IMR-90 (cell line): ENCODE measurements around the gene TP53I11. TPM values are rescaled to one million over a fixed set of nuclear protein-coding genes. Genes with fewer than 3 reads are reported as not detected.

Experiments
- ATAC-seq: fragments of 200-7000 bp; cut with Tn5 transposase; 2 replicates; pipeline ENCODE4 v1.9.1; 2020; ENCODE audit warnings: low read depth, mild to moderate bottlenecking, moderate library complexity
- BruUV-seq: library from RNA; stranded (reverse); fragments of 400-500 nt; replicated peaks from 2 replicates; lab custom pipeline; 2021; lab: Mats Ljungman, UMichigan
- CTCF ChIA-PET: fragments of 300-600 bp; formaldehyde crosslinking; extraction: SDS; loops from one replicate; lab custom pipeline; 2021; ENCODE audit warnings: antibody characterized with exemption; lab: Yijun Ruan, JAX
- POLR2A ChIA-PET: fragments of 300-600 bp; sonication (Branson Sonifier 250); formaldehyde crosslinking; loops from one replicate; lab custom pipeline; 2022; ENCODE audit warnings: antibody characterized with exemption; ENCODE audit not compliant: unreplicated experiment; lab: Charles Lee
- DNase-seq: peaks from one replicate; pipeline ENCODE4 v3.0.0; 2013
- H2AFZ ChIP-seq: replicated peaks from 2 replicates; pipeline ENCODE3; 2013; ENCODE audit warnings: low read length, mild to moderate bottlenecking; ENCODE audit not compliant: poor library complexity
- H2AK5ac ChIP-seq: 2 replicates; pipeline ENCODE4 v1.6.1; 2013; ENCODE audit warnings: low read depth, low read length, inconsistent platforms
- H2AK9ac ChIP-seq: replicated peaks from 2 replicates; pipeline ENCODE3; 2013; ENCODE audit warnings: mild to moderate bottlenecking, low read depth, low read length, moderate library complexity; ENCODE audit not compliant: poor library complexity
- H2BK120ac ChIP-seq: 2 replicates; pipeline ENCODE4 v1.6.1; 2013; ENCODE audit warnings: low read depth, low read length, inconsistent platforms
- H2BK15ac ChIP-seq: 3 replicates; pipeline ENCODE4 v1.6.1; 2013; ENCODE audit warnings: low read depth, low read length, inconsistent platforms
- H2BK20ac ChIP-seq: 2 replicates; pipeline ENCODE4 v1.6.1; 2013; ENCODE audit warnings: low read depth, mild to moderate bottlenecking, inconsistent platforms, low read length, moderate library complexity
- H2BK5ac ChIP-seq: 2 replicates; pipeline ENCODE4 v1.6.1; 2013; ENCODE audit warnings: mild to moderate bottlenecking, low read depth, low read length, inconsistent platforms; ENCODE audit not compliant: poor library complexity, severe bottlenecking
- H3K14ac ChIP-seq: replicated peaks from 2 replicates; pipeline ENCODE4 v1.6.1; 2013; ENCODE audit warnings: low read depth, low read length, inconsistent platforms
- H3K18ac ChIP-seq: 2 replicates; pipeline ENCODE4 v1.6.1; 2013; ENCODE audit warnings: low read depth, low read length, control low read depth
- H3K23ac ChIP-seq: 2 replicates; pipeline ENCODE4 v1.6.1; 2013; ENCODE audit warnings: low read depth, low read length, inconsistent platforms
- H3K27ac ChIP-seq: 2 replicates; pipeline ENCODE4 v1.5.1; 2013; ENCODE audit warnings: mild to moderate bottlenecking, control low read depth, low read length; ENCODE audit not compliant: insufficient read depth
- H3K27me3 ChIP-seq: 2 replicates; pipeline ENCODE4 v1.6.1; 2013; ENCODE audit warnings: low read length; ENCODE audit not compliant: control insufficient read depth, insufficient read depth
- H3K36me3 ChIP-seq: 2 replicates; pipeline ENCODE4 v1.6.1; 2013; ENCODE audit warnings: low read length, mixed read lengths; ENCODE audit not compliant: control insufficient read depth, insufficient read depth
- H3K4ac ChIP-seq: 2 replicates; pipeline ENCODE4 v1.6.1; 2013; ENCODE audit warnings: low read depth, low read length, inconsistent platforms
- H3K4me1 ChIP-seq: 2 replicates; pipeline ENCODE4 v1.6.1; 2013; ENCODE audit warnings: low read length, mixed read lengths; ENCODE audit not compliant: control insufficient read depth, insufficient read depth
- H3K4me2 ChIP-seq: 2 replicates; pipeline ENCODE4 v1.6.1; 2013; ENCODE audit warnings: low read depth, mild to moderate bottlenecking, control low read depth, low read length, moderate library complexity
- H3K4me3 ChIP-seq: 2 replicates; pipeline ENCODE4 v1.5.1; 2013; ENCODE audit warnings: low read depth, mild to moderate bottlenecking, control low read depth, low read length, moderate library complexity; ENCODE audit not compliant: insufficient read depth
- H3K56ac ChIP-seq: 2 replicates; pipeline ENCODE4 v1.6.1; 2013; ENCODE audit warnings: low read length, inconsistent platforms; ENCODE audit not compliant: insufficient read depth; ENCODE audit errors: extremely low read depth
- H3K79me1 ChIP-seq, 2 experiments: 2 replicates each; pipeline ENCODE4 v1.6.1; 2013; ENCODE audit warnings: low read length in 2 of 2, inconsistent platforms in 1 of 2, low read depth in 1 of 2
- H3K9ac ChIP-seq: 2 replicates; pipeline ENCODE4 v1.6.1; 2013; ENCODE audit warnings: low read depth, low read length, control low read depth
- H3K9me1 ChIP-seq: 2 replicates; pipeline ENCODE4 v1.6.1; 2013; ENCODE audit warnings: low read length, inconsistent platforms; ENCODE audit not compliant: insufficient read depth
- H3K9me3 ChIP-seq: 2 replicates; pipeline ENCODE4 v1.6.1; 2013; ENCODE audit warnings: low read length; ENCODE audit not compliant: control insufficient read depth, insufficient read depth
- H4K20me1 ChIP-seq: 2 replicates; pipeline ENCODE4 v1.6.1; 2013; ENCODE audit warnings: low read length, inconsistent platforms; ENCODE audit not compliant: insufficient read depth
- H4K5ac ChIP-seq: 2 replicates; pipeline ENCODE4 v1.6.1; 2013; ENCODE audit warnings: mild to moderate bottlenecking, low read depth, low read length, control low read depth
- H4K8ac ChIP-seq, 2 experiments: 2 replicates each; pipeline ENCODE4 v1.6.1; 2013; ENCODE audit warnings: low read depth in 2 of 2, low read length in 2 of 2, control low read depth in 1 of 2, inconsistent platforms in 1 of 2
- H4K91ac ChIP-seq: 2 replicates; pipeline ENCODE4 v1.6.1; 2013; ENCODE audit warnings: low read depth, low read length, inconsistent platforms; ENCODE audit not compliant: insufficient read depth
- BHLHE40 ChIP-seq: fragments of 150-350 bp; IDR thresholded peaks from 2 replicates; pipeline ENCODE4 v1.6.1; 2016; ENCODE audit warnings: mild to moderate bottlenecking, low read depth, low read length
- CHD1 ChIP-seq: IDR thresholded peaks from 2 replicates; pipeline ENCODE4 v1.6.1; 2012; ENCODE audit warnings: low read depth, low read length, improper control_type of control experiment
- WGBS, 2 experiments: methylation state at CpG; one replicate each; pipeline versions ENCODE4 v1.1.5 to v1.1.7; 2013; ENCODE audit warnings: missing lambda C conversion rate in 2 of 2; ENCODE audit not compliant: insufficient read length in 1 of 2; ENCODE audit errors: extremely low coverage in 2 of 2; 5-methylcytosine and 5-hydroxymethylcytosine counted together
- dilution Hi-C: fragments of 300-500 bp; cut with HindIII; formaldehyde crosslinking; loops from one replicate; pipeline ENCODE4 v1.14.3; 2018; ENCODE audit warnings: low sequenced_read_pairs; ENCODE audit not compliant: unreplicated experiment
- in situ Hi-C: fragments of 300-500 bp; cut with MboI; formaldehyde crosslinking; loops from 3 replicates; pipeline ENCODE4 v1.14.3; 2019; ENCODE audit warnings: low sequenced_read_pairs, inconsistent platforms, mixed read lengths
- intact Hi-C: fragments of 100-400 bp; cut with micrococcal nuclease; formaldehyde crosslinking; loops from 2 replicates; pipeline ENCODE4 v1.10.0; 2022
- polyA plus RNA-seq, 3 experiments: library from polyadenylated mRNA; depleted of rRNA; stranded (reverse); fragments of >200 nt; gene quantifications; 2 replicates each; pipeline ENCODE4 v1.2.3, GENCODE V29; 2012; ENCODE audit warnings: low replicate concordance in 1 of 3
- total RNA-seq: library from RNA; depleted of rRNA; stranded (reverse); fragments of >200 nt; gene quantifications from 2 replicates; pipeline ENCODE4 v1.2.3, GENCODE V29; 2012

TP53I11 gene
- total and polyA plus RNA-seq, 2 of the 4 experiments (the other 2 are of a cell fraction), result 3.9 to 22.0 TPM

DNA sequence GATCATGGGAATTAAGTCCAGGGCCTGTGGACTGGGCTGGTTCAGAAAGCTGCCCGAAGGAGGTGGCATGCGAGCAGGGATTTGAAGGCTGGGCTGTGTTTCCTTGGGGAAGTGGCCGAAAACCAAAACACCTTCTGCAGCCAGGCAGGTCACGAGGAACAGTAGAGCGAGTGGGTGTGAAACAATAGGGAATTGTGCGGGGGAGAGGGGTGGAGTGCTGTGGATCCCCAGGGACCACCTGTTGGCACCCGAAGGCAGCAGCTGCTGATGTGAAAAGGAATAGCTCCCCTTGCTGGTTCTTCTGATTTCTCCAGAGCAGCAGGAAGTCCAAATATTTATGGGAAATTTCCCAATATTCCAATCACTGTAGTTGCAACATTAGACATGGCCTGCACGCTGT, 24.6 kb downstream of the TP53I11 start:
- BruUV-seq, result no TSS peak
- no peak for ATAC-seq
- H3K4me2 ChIP-seq, result no peak overlapping the region

More for the DNA sequence above, 24.6 kb downstream of the TP53I11 start:
- H3K9me3 ChIP-seq, result no peaks in the 10 kb centered on the region
- no peaks in the 10 kb centered on the region for H3K9me1 ChIP-seq
- intact Hi-C loops (no loop called here), dilution Hi-C loops (no loop called here), in situ Hi-C loops (loop anchor here (5.0 kb wide), 1 partner anchor 181 kb away; no protein-coding TSS in a partner anchor)
- DNase-seq, result no peak
- no peak overlapping the region for H2AFZ ChIP-seq
- no peaks in the 10 kb centered on the region for H3K4me1 ChIP-seq
- no peak overlapping the region for H2BK15ac ChIP-seq
- H3K4me3 ChIP-seq, result no peak overlapping the region
- no peak overlapping the region for H3K9ac ChIP-seq
- H4K8ac ChIP-seq, result no peak overlapping the region
- no peak overlapping the region for H2BK5ac ChIP-seq
- no peaks in the 10 kb centered on the region for H3K79me1 ChIP-seq
- no peak overlapping the region for H2BK120ac ChIP-seq
- no peak overlapping the region for H4K91ac ChIP-seq
- no peak overlapping the region for H3K27ac ChIP-seq
- no peak overlapping the region for H3K4ac ChIP-seq
- POLR2A ChIA-PET, result no interaction called here
- no peak overlapping the region for H2AK5ac ChIP-seq
- WGBS, 2 experiments, result 93% methylated on average over 3 of the region's 8 CpGs; no CpG with 5 or more reads in 1 of the 2 experiments
- H3K56ac ChIP-seq, result no peak overlapping the region
- no peaks in the 10 kb centered on the region for H4K20me1 ChIP-seq
- H2BK20ac ChIP-seq, result no peak overlapping the region
- no peak overlapping the region for H3K18ac ChIP-seq
- no peak overlapping the region for H3K23ac ChIP-seq
- TF ChIP-seq BHLHE40, result no peak
- TF ChIP-seq CHD1, result no peak
- H3K14ac ChIP-seq, result no peak overlapping the region
- CTCF ChIA-PET, result interaction anchor here (0.6 to 4.5 kb wide), 2 partner anchors 12 to 178 kb away, joined by 3 to 59 read pairs; no protein-coding TSS in a partner anchor
- H3K36me3 ChIP-seq, result no peaks in the 10 kb centered on the region; the same call in 1 of the 2 replicates
- no peak overlapping the region for H4K5ac ChIP-seq
- peaks cover 14% of the 10 kb centered on the region for H3K27me3 ChIP-seq
- no peak overlapping the region for H2AK9ac ChIP-seq
